Measurements from ENCODE around the gene TUBGCP3.

Gene TUBGCP3

DNA sequence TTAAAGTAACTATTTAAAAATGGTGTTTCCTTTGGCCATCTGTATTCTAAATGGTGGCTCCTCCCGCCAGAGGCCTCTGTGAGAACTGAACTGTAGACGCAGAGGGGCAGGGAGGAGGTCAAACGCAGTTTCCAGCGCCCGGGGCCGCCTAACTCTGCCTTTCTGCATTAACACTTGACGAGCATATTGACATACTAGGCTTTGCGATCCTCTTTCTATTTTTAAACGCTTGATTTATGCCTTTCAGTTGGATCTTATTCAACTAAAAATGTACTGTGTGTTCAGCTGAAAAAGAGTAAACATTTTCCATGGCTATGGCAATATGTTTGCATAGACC, 137.1 kb downstream of the TUBGCP3 start:
- peak; percentile 97 for DNase-seq

DNA sequence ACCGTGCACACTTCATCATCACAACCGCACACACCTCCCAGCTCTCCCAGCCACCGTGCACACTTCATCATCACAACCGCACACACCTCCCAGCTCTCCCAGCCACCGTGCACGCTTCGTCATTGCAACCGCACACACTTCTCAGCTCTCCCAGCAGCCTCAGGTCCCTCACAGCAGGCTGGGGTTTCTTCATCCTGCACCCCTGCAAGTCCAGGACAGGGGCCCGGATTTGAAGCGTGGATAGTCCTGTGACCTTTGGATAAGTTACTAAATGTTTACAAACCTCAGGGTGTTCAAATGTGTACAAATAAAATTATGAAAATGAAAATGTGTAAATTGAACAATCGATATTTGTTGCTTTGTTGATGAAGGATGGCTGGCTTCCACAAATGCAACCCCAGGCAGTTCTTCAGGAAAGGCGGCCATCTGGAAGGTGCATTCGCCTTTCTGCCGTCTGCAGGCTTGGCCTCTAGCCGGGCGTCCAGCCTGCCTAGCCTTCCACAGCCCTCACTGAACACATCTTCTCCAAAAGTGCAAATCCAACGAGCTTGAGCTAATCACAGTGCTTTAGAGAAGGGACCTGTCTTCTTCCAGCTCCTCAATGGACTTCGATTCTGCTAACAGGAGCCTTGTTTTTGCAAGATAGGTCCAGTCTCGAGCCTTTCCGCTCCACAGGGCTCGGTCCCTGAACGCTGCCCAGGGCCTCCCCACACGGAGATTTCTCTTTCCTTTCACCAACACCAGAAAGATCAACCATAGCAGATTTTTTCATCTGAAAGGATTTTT, 137.6 kb downstream of the TUBGCP3 start:
- DNase-seq = no peak

DNA sequence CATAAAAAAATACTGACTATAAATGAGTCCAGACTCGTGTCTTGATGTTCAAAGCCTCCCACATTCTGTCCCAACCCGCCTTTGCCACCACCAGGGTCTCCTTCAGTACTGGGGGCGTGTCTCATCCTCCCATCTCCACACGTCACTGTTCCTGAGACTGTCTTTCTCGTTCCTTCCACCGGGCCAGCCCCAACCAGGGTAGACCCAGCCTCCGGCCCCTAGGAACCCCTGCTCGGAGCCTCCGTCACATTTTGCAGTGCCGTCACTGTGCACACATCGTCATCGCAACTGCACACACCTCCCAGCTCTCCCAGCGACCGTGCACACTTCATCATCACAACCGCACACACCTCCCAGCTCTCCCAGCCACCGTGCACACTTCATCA, 138.4 kb downstream of the TUBGCP3 start:
- no peak for DNase-seq

DNA sequence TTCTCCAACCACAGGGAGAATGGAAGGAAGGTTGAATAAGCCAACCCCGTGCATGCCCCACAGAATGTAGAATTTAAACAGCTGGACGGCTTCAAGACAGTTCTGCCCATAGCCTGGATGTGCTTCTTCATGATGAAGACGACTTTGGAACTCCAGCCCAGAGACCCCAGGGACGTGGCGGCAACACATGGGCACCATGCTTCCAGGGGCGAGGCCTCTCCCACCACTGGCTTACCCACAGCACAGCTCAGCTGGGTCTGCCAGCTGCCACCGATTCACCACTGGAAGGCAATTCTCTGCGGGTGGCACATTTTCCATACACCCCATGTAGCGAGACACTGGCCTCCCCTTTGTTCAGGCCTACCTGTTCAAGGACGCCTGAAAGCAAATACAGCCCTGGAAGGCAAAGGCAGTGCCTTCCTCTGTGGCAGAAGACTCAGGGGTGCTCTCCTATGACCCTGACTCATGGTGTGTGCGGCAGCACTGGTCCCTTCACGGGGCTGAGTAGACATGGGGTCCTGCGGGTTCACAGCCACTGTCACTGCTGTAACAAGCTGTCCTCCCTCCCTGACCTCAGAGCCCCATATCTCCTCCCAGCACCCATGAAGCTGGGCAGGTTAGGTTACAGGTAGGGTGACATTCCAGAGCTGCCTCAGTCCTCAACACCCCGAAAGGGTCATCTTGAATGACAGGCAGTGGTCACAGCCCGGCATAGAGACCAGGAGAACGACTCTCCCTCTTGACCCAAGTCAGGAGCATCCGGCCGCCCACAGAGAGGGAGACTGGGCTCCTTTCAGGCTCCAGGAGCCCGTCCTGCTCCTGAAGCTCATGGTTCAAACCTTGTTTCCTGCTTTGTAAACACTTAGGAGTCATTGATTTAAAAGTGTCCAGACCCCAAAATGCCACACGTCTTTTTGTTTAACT, 139.1 kb downstream of the TUBGCP3 start:
- no peak for DNase-seq

DNA sequence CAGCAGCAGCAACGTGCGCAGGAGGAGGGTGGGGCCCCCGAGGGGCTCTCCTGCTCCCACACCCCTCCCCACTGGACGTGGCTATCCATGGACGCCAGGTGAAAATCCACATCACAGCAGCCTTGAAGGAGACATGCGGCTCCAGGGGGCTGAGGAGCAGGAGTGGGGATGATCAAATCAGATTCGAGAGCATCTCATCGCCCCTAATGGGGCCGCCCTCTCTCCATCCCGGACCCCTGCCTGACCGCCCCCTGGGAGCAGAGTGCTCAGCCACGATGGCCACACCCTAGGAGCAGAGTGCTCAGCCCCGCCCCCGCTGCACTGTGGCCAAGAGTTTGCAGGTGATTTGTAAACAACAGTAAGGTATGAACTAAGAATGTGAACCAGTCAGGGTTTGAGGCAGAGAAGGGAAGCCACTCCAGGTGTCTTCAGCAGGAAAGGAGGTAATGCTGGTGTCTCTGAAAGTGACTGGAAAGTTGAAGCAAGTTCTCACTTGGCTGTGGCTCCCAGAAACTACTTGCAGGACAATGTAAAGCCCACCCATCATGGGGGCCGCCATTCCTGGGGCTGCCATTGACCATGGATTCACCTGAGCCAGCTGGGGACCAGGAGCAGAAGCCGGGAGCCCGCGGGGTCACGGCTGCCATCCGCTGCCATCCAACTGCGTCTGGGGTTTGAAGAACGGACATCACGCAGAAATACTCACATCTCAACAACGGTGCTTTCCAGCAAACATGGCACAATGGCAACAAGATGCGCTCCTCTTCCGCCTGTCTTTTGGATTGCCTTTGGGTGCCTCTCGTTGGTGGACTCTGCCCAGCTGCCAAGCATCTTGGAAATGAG, 140.0 kb downstream of the TUBGCP3 start:
- DNase-seq = no peak

DNA sequence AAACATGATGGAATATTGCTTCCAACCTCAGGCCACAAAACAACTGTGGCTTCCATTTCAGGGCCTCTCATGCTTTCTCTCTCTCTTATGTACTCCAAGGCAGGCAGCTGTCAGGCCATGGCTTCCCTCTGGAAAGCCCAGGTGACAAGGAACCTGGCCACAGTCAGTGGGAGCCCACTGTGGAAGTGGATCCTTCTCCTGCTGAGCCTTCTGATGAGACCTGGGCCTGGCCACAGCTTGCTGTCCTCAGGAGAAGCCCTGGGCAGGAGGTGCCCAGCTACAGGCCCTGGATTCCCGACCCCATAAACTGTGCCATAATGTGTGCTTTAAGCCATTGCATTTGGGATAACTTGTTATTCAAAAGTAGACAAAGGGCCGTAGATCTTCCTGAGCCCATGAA, 140.6 kb downstream of the TUBGCP3 start:
- DNase-seq = no peak

DNA sequence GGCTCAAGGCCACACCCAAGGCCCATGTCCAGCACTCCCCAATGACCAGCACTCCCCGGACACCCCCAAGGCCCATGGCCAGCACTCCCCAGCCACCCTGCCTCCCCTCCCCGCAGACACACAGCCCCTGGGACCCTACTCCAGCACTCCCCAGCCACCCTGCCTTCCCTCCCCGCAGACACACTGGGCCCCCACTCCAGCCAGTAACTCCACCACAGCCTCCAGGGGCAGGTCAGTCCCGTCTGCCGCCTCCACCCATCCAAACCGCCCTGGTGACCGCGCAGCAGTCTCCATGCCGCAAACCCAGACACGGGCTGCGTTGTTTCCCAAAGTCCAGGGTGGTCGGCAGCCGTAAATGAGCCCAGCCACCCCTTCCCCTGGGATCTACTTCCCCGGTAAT, 141.1 kb downstream of the TUBGCP3 start:
- DNase-seq = no peak

DNA sequence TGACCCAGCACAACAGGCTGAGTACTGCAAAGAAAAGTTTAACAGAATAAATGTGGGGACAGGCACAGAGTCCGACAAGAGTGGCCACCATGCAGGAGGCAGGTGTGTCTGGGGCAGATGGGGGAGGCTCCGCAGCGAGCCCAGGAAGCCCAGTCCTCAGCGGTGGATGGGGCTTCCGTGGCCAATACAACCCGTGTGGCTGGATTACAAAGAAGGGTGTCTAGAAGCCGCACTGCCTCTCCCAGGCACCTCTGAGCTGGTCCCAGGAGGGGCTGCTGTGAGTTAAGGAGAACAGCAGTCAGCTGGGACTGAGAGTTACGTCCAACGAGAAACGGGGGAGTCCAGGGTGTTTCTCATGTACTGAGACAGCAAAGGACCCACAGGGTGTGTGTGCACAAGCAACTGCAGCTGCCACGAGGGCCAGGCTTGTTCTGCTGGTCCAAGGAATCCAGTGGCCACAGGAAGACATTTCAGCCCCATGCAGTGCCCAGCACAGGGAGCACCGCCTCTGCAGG, 141.5 kb downstream of the TUBGCP3 start:
- DNase-seq = no peak

DNA sequence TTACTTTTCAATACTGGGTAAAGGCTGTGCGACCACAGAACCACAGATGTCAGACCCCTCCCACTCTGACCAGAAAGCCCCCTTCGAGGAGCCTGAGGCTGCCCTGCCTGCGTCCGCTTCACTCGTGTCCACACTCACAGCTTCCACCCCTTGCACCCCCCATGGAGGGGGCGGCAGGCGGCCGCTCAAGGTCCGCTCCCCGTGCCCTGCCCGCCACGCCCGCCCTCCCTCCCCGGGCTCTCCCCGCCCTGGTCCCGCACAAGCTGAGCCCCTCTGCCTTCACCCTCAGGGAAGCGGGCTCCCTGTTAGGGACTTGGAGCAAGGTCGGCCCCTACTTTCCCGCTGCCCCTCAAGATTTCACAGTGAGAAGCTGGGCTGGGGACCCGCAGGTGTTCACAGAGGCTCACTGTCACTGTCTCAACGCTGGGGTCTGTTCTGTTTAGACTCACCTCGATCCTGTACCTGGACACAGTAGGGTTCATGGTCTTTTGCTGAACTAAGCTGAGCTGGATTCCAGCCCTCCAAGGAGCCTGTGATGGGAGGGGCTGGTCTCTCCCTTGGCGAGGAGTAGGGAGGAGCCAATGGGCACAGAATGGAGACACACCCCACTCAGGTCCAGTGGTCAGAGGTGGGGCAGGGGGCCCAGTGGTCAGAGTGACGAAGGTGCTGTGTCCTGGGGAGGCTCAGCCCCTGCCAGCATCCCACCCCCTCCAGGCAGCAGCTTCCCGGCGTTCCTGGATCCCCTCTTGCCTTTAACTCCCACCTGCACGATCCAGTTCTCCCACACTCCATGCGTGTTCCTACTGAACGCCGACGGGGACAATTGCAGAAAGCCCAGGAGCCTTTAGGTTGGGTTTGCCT, 142.3 kb downstream of the TUBGCP3 start:
- no peak for DNase-seq

DNA sequence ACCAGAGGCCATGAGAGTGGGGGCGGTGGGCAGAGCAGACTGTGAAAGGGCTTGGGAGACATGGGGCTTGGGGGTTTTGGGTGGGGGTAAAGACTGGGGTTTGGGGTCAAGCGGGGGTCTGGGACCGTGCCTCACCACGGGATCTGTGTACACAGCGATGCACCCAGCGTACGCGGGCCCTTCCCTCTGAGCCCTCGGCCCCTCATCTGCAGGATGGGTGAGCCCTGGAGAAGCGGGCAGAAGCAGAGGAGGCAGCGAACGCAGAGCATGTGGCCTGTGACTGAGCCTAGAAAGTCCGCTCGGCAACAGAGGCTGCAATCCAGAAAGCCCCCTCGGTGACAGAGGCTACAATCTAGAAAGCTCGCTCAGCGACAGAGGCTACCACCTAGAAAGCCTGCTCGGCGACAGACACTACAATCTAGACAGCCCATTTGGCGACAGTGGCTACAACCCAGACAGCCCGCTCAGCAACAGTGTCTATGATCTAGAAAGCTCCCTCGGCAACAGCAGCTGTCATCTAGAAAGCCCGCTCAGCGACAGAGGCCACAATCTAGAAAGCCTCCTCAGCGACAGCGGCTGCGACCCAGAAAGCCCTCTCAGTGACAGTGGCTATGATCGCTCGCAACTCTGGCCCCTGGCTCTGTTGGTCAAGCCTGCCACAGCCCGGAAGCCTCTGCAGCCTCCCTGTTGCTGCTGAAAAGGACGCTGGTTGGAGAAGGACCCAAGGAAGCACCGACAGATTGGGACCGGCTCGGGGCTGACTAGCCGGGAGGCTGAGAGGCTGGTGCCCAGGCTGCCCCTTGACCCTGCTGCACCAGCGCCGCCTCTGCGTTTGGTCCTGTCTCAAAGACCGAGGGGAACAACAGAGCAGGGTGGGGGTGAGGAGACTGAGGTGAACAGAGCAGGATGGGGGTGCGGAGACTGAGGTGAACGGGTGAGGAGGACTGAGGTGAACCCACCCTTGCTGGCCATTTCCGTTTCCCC, 143.2 kb downstream of the TUBGCP3 start:
- no peak for DNase-seq

DNA sequence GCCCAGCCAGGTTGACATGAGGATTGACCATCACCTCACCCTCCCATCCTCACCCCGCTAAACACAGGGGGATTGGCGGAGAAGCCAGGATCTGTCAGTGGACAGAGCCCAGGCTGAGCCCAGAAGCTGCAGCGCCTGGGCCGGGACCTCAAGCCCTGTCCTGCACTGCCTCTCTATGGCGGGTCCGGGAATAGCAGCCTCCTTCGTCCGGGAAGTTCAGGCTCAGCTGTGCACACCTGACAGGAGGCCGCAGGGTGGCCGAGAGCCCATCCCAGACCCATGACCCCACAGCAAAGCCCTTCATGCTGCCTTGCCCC, 144.0 kb downstream of the TUBGCP3 start:
- DNase-seq = peak; percentile 90

DNA sequence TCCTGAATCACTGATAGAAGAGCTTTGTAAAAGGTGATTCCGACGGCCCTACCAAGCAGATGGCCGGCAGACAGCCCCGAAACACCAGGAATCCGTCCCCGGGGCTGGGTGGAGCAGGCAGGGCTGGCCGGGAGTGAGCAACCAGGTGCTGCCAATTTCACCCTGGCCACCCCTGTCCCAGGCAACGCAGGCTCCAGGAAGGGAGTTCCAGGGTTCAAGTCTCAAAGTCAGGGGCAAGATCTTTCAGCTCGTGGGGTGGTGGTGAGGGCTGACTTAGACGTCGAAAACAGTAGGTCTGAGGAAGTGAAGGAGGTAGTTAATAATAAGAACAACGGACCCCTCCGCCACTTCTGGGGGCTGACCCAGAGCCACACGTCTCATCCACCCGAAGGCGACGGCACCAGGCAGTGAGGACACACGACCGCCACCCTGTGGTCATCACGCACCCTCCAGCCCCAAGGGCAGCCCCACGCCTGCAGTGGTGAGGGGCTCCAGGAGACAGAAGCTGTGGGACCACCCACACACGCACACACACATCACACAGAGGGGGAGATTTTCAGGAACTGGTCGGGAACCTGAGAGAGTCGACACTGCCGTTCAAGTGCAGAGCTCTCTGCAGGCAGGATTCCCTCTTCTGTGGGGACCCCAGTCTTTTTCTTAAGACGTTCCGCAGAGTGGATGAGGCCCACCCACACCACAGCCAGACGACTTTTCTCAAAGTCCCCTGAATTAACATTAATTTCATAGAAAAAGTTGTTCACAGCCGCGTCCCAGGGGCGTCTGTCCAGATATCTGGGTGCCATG, 144.6 kb downstream of the TUBGCP3 start:
- no peak for DNase-seq

DNA sequence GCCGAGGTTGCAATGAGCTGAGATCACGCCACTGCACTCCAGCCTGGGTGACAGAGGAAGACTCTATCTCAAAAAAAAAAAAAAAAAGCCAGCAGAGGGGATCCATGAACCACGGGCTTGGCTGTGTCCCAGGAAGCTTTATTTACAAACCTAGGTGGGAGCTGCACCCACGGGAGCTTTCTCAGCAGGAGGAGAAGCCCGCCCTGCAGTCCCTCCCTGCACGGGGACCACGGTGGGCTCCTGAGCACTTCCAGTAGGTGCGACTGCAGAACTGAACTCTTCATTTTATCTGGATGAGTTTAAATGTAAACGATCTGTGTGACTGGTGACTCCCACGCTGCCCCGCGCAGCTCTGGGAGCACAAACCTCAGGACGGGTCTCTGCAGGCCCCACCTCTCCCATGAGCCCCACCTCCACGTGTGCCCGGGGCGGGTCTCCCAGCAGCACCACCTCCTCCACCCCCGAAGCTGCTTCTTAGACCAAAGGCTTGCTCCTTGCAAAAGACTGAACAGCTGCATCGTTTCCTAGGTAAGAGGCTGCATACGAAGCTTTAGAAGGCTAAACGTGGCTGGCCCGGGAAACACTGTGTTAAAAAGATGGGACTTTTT, 145.4 kb downstream of the TUBGCP3 start:
- no peak for DNase-seq

DNA sequence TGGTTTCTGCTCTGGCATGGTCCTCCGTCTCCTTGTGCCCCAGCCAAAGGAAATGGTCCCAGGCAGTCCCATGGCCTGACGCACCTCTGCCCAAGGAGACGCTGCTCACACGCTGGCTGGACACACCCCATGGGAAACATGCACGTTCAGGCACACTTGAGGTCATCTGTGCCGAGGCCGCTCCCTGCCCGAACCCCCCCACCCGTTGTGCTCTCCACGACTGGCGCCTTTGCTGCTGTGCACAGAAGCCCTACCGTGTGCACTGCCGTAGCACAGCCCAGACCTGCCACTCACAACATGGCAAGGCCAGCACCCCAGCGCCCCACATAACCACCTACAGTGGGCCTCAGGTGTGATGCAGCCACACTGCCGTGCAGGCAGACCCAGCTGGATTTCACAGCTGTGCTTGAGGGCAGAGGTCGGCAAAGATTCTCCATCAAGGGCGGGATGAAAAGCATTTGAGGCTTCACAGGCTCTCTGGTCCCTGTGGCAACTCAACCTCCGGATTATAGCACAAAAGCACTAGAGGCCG, 146.1 kb downstream of the TUBGCP3 start:
- DNase-seq = no peak

DNA sequence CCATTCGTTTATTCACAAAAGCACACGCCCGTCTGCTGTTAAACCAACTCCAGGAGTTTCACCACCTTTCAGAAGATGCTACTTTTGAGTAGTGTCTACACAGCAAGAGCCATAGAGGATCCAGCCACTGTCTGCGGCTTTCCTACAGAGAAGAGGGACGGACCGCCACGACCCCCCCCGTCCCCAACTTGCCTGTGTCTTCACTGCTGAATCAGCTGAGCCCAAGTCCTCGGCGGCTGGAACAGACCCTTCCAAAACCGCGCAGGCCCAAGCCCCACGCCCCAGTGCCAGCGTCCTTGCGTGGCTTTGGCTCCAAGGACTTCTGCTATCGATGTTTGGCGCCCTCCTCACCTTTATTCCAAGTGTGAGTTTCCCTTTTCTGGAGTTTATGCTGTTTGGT, 146.7 kb downstream of the TUBGCP3 start:
- no peak for DNase-seq

DNA sequence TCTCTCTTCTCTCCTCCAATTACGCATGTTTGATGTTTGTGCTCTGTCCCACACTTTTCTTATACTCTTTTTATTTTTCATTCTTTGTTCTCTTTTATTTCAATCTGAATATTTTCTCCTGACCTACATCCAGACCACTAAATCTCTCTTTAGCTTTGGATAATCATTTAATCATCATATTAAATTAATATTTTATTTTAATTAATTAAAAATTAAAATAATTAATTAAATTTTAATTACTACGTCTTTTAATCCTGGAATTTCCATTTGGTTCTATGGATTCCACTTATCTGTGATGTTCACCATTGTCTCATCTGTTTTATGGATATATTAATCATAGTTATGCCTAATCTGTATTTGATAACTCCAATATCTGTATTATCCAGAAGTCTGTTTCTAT, 149.4 kb downstream of the TUBGCP3 start:
- DNase-seq = no peak

DNA sequence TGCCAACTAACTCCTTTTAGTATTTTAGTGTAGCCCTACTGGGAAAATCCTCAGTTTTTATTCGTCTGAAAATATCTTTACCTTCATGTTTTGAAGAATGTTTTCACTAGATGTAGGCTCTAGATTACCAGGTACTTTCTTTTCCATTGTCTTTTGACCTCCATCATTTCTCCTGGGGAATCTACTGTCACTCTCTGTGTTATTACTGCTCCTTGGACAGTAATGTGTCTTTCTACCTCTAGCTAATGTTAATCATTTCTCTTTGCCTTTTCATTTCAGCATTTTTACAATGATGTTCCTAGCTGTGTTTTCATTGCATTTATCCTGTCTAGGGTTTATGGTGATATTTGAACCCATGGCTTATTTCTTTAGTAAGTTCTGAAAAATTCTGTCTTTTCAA, 149.9 kb downstream of the TUBGCP3 start:
- DNase-seq = no peak

DNA sequence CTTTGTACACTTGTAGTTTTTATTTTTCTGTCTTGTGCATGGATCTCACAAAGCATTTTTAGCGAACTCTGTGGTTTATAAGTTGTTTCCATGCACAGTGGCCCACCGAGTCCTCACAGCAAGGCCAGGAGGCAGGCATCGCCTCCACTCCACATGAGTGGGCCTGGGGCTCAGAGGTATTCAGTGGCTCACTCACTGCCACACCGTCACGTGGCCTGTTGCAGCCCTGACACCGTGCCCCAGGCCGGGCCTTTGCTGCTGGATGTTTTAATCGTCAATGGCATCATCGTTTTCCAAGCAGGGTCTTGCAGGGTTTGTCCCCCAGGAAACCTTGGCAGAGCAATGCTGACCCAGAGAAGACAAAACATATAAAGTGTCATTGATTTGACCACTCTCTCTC, 152.0 kb downstream of the TUBGCP3 start:
- DNase-seq = no peak
